DMS114 treated with DMSO at 0.1 percent for 48 hours (cell line): ENCODE data around the gene RUFY3.
"Not testable (repeated sequence)": the region's sequence is repeated elsewhere in the genome, so short reads cannot be mapped to it uniquely, and the experiment has no call there.

Experiments used
- DNase-seq: peaks from one replicate; lab custom pipeline; 2025; ENCODE audit not compliant: unreplicated experiment; lab: John Stamatoyannopoulos, UW

The RUFY3 gene

GRCh38 chr4:70769396-70769795, 47.6 kb downstream of the RUFY3 start:
- not testable (repeated sequence) for DNase-seq

DNA sequence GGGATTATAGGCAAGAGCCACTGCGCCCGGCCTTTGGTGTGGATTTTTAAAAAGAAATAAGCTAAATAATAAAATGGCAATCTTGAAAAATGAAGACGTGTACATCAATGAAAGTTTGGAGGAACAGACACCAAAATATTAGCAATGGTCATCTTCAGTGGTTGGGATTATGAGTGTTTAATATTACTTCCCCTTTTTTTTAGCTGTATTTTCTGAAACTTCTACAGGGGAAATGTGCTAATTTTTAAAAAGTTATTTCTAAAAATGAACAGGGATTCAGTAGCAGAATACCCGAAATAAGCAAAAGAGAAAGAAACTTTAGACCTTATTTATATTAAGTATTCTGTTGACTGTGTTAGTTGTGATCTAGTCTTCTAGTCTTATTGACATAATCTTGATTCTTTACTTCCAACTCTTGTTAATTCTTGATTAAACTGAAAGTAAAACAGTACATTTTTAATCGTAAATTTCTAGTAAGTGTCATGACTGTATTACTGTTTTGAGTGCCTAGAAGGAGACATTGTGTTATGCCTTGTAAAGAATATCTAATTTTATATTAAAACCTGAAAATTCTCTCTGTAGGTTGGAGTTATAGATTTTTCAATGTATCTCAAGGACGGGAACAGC, 51.3 kb downstream of the RUFY3 start:
- no peak for DNase-seq

DNA sequence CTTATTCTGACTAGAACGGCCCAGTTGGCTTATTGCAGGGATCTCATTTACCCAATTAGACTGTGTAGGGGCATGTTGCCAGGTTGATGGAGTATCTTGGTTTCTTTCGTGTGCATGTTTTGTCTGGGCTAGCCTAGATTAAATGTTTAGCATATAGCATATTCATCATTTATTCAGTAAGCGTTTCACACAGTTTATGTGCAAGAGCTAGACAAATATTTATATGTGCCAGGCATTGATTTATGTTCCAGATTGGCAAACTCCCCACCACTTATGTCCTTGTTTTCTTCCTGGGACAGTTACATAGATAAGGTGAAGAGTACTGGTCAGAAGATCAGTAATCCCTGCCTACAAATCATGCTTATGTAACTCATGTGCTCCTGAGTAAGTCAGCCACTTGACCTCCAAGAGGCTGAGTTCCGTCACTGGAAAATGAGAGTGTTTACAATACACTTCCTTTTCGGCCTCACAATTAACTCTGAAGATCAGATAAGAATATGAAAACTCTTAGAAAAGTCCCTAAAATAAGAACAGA, 57.2 kb downstream of the RUFY3 start:
- DNase-seq: no peak

- DNase-seq: no peak
Observed at GRCh38 chr4:70783096-70783495, 61.3 kb downstream of the RUFY3 start.

DNA sequence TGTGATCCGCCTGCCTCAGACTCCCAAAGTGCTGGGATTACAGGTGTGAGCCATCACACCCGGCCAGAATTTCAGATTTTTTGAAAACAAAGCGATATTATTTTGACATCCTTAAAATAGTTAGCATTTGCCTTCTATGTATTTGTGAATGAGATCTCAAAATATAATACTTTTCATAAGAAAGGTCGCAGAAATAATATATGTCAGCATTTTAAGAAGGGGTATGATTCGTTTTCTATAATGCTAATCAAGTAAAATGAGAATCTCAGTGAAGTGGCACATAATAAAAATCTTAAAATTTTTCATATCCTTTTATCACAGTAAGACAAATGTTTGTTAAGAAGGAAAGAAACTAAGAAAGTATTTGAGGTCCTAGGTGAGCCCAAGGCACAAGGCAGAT, 65.7 kb downstream of the RUFY3 start:
- DNase-seq: no peak

GRCh38 chr4:70788733-70789132, 67.0 kb downstream of the RUFY3 start:
- DNase-seq: no peak

DNA sequence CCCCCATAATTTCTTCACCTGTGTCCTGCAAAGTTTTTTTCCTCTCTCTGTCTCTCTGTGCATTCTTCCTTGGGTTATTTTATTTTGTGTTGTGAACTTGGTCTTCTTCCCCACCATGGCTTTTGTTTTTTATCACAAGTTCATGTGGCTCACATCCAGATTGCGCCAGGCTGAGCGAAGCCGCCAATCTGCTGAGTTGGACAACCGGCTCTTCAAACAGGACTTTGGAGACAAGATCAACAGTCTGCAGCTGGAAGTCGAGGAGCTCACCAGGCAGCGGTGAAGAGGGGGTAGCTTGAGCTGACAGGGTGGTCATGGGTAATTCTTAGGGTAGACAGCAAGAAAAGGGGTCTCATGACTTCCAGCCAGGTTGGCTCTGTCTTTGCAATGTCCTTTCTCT, 71.9 kb downstream of the RUFY3 start:
- no peak for DNase-seq

- no peak for DNase-seq
Observed at GRCh38 chr4:70801265-70801809, 79.6 kb downstream of the RUFY3 start.

DNA sequence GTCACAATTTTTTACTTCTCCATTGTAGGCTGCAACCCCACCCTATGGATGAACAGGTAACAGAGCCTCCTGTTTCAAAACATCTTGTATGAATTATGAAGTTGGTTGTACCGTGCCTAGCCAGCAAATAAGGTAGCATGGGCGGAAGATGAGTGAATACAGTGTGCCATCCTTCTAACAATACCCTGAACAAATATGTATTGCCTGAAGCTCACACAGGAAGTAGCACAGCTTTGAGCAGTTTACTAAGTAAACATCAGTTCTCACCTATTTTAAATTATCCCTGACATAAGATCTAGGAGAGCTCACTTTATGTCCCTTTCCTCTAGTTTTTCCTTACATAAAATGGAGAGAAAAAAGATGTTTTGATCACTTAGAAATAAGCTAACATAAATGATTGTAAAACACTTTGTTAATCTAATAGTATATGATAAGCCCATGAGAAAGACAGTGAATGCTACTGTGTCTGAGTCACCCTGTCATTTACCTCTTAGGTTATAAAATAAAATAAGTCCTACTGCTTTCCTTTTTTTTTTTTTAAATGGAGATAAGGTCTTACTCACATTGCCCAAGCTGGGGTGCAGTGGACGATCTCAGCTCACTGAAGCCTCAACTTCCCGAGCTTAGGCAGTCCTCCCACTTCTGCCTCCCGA, 81.3 kb downstream of the RUFY3 start:
- DNase-seq: no peak

- DNase-seq: no peak
Observed at GRCh38 chr4:70808151-70808550, 86.4 kb downstream of the RUFY3 start.

DNA sequence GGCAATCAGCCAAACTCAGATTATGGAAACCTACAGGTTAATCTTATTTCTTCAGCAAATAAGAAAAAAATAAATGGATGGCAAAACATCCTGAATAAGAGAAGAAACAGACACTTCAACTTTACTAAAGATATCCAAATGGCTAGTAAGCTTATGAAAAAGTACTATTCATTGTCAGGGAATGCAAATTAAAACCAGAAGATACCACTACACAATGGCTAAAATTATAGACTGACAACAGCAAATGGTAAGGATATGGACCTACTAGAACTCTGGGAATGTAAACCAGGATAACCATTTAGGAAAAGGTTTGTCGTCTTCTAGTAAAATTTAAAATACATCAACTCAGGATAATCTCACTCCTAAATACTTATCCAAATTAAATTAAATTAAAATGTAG, 93.6 kb downstream of the RUFY3 start:
- DNase-seq: no peak

DNA sequence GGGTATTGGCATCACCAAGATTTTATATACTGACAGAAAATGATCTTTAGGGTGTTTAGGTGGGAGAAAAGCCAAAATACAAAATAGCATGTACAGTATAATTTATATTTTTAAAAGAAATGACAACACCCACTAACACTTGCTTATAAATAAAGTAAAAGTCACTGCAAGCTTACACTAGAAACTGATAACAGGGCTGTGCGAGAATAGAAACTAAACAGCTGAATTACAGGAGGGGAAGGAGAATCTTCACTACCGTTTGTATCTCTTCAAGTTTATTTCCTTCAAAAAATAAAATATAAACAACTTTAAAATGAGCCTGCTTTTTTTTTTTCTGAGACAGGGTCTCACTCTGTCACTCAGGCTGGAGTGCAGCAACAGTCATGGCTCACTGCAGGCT, 95.1 kb downstream of the RUFY3 start:
- no peak for DNase-seq

- no peak for DNase-seq
Observed at GRCh38 chr4:70818173-70818855, 96.5 kb downstream of the RUFY3 start.

GRCh38 chr4:70818921-70819320, 97.2 kb downstream of the RUFY3 start:
- no peak for DNase-seq

- DNase-seq: no peak
Observed at GRCh38 chr4:70829015-70829414, 107.3 kb downstream of the RUFY3 start.

GRCh38 chr4:70829492-70829891, 107.7 kb downstream of the RUFY3 start:
- no peak for DNase-seq

- no peak for DNase-seq
Observed at GRCh38 chr4:70830054-70830453, 108.3 kb downstream of the RUFY3 start.

DNA sequence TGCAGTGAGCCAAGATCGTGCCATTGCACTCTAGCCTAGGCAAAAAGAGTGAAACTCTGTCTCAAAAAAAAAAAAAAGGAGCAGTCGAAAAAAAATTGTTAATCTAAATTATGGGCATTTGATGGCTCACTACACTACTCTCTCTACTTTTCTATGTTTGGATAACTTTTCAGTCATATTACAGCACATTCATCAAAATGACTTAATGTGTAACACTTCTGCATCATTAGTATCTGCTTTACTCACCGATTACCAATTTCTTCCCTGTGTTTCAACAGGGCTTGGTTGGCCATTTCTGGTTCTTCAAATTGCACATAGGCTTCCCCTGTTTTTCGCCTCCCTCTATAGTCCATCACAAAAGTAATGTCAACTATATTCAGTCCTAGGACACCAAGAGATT, 109.5 kb downstream of the RUFY3 start:
- DNase-seq: no peak

GRCh38 chr4:70833675-70834074, 111.9 kb downstream of the RUFY3 start:
- DNase-seq: no peak

DNA sequence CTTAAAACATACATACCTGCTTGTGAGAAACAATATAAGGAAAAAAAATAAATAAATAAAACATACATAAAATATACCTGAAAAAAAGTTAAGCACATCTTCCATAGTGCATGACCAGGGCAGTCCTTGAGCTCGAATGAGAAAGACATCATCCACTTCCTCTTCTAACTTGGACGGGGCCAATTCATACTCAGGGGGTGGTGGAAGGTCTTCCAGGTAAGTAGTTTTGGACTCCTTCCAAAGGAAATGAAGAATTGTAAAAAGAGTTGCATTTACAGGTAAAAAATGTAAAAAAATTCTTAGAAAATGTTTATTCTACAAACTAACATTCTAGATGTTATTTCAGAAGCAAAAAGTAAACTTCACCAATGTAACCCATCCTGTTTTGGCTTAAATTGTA, 114.3 kb downstream of the RUFY3 start:
- no peak for DNase-seq

DNA sequence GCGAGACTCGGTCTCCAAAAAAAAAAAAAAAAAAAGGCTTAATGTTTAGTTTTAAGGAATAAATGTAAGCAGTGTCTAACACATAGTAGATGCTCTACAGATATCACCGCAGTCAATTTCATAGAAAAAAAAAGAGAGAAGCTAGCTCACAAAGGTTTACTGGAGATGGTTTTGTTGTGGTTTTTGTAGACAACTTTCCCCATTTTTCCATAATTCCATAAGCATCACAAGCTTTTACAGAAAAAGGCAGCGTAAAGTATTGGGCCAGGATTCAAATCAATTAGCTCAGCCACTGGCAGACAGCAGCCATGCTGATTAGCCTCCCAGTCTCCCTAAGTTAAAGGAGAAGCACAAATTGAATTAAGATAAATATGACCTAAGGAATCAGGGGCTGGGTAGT, 116.4 kb downstream of the RUFY3 start:
- DNase-seq: no peak
